Measurements from ENCODE around the gene PCNX2. TPM values are rescaled to one million over a fixed set of nuclear protein-coding genes. Genes with fewer than 3 reads are reported as not detected.

The PCNX2 gene
- total RNA-seq, 1 donor from 2014 or later, result 33.6 TPM

- DNase-seq (ENCODE audit: low spot score, unreplicated experiment), result no peak
- H3K4me3 Mint-ChIP-seq (ENCODE audit: low read depth), result no peak overlapping the region
- H3K27me3 Mint-ChIP-seq, result no peaks in the 10 kb centered on the region
- no peak overlapping the region for H3K27ac Mint-ChIP-seq
- H3K4me1 Mint-ChIP-seq (ENCODE audit: low read depth), result peaks cover 42% of the 10 kb centered on the region
- no peaks in the 10 kb centered on the region for H3K9me3 Mint-ChIP-seq (ENCODE audit: low read depth)
- peaks cover 14% of the 10 kb centered on the region for H3K36me3 Mint-ChIP-seq (ENCODE audit: insufficient read depth)
- no peak for TF ChIP-seq CTCF (IDR thresholded peaks at IDR 0.05; ENCODE audit: unreplicated experiment)
These were observed 51.3 kb downstream of the PCNX2 start for GRCh38 chr1:233244183-233244582.

- Mint-ChIP-seq H3K36me3 (ENCODE audit: insufficient read depth) (peaks cover 10% of the 10 kb centered on the region), H3K9me3 (ENCODE audit: low read depth) (no peaks in the 10 kb centered on the region), H3K27ac (peak overlapping the region; percentile 54), H3K4me1 (ENCODE audit: low read depth) (peaks cover 45% of the 10 kb centered on the region), H3K4me3 (ENCODE audit: low read depth) (no peak overlapping the region), H3K27me3 (no peaks in the 10 kb centered on the region)
- TF ChIP-seq CTCF (IDR thresholded peaks at IDR 0.05; ENCODE audit: unreplicated experiment), result no peak
- no peak for DNase-seq (ENCODE audit: low spot score, unreplicated experiment)
These were observed 52.6 kb downstream of the PCNX2 start for GRCh38 chr1:233242827-233243483.

DNA sequence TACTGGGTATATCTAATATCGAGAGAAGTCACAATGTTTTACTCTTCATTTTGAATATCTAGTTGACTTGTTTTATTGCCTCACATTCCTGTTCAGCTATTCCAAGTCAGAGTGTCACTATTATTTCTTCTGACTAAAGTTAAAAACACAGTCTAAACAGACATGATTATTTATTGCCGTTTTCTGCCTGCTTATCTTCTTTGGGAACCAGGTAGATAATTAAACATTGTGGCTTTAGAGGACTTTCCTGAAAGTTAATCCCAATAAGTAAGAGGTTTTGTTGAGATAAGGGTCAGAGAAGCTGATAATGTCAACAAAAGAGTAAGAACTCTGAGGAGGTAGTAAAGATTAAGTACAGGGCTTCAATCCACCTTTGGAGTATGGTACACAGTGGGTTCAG is 53.8 kb downstream of the PCNX2 start:
- TF ChIP-seq CTCF (IDR thresholded peaks at IDR 0.05; ENCODE audit: unreplicated experiment), result no peak
- H3K27ac Mint-ChIP-seq, result peak overlapping the region; percentile 65
- DNase-seq (ENCODE audit: low spot score, unreplicated experiment), result no peak
- H3K36me3 Mint-ChIP-seq (ENCODE audit: insufficient read depth), result peaks cover 7% of the 10 kb centered on the region
- H3K27me3 Mint-ChIP-seq, result no peaks in the 10 kb centered on the region
- peak overlapping the region; percentile 11 for H3K4me3 Mint-ChIP-seq (ENCODE audit: low read depth)
- peaks cover 46% of the 10 kb centered on the region for H3K4me1 Mint-ChIP-seq (ENCODE audit: low read depth)
- H3K9me3 Mint-ChIP-seq (ENCODE audit: low read depth), result no peaks in the 10 kb centered on the region

- Mint-ChIP-seq H3K27me3 (no peaks in the 10 kb centered on the region), H3K36me3 (ENCODE audit: insufficient read depth) (peaks cover 8% of the 10 kb centered on the region), H3K4me1 (ENCODE audit: low read depth) (peaks cover 47% of the 10 kb centered on the region), H3K9me3 (ENCODE audit: low read depth) (no peaks in the 10 kb centered on the region), H3K4me3 (ENCODE audit: low read depth) (no peak overlapping the region), H3K27ac (peak overlapping the region; percentile 88)
- peak; percentile 92 for TF ChIP-seq CTCF (IDR thresholded peaks at IDR 0.05; ENCODE audit: unreplicated experiment)
- peak; percentile 56 for DNase-seq (ENCODE audit: low spot score, unreplicated experiment)
These were observed 54.5 kb downstream of the PCNX2 start for GRCh38 chr1:233240829-233241682.

DNA sequence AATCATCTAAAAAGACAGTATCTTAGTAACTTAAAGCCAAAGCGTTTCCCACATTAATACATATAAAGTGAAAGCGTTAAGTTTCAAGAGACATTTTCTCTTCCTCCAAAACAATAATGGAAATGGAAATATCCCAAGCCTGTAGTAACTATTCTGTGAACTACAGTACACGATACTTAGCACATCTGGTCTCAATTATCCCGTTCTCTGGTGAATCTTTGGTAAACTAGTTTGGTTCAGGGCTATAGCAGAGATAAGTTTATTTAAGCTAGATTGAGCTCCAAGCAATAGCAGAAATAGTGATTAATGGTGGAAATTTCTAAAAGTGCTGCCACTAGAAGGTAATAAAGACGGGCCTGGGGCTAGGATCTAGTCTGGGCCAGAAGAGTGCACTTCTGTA is 55.2 kb downstream of the PCNX2 start:
- H3K4me3 Mint-ChIP-seq (ENCODE audit: low read depth), result no peak overlapping the region
- H3K27ac Mint-ChIP-seq, result peak overlapping the region; percentile 59
- TF ChIP-seq CTCF (IDR thresholded peaks at IDR 0.05; ENCODE audit: unreplicated experiment), result no peak
- peaks cover 49% of the 10 kb centered on the region for H3K4me1 Mint-ChIP-seq (ENCODE audit: low read depth)
- no peaks in the 10 kb centered on the region for H3K27me3 Mint-ChIP-seq
- peaks cover 9% of the 10 kb centered on the region for H3K36me3 Mint-ChIP-seq (ENCODE audit: insufficient read depth)
- H3K9me3 Mint-ChIP-seq (ENCODE audit: low read depth), result no peaks in the 10 kb centered on the region
- DNase-seq (ENCODE audit: low spot score, unreplicated experiment), result no peak

Data from progenitor cell of endocrine pancreas (in vitro differentiated cells).